Astrocyte (in vitro differentiated cells and primary cell): ENCODE data around the gene ADSS1.

Experiments used
- CTCF ChIP-seq: IDR thresholded peaks from 2 replicates; pipeline ENCODE4 v1.5.1; 2011; ENCODE audit warnings: low read depth, mild to moderate bottlenecking, inconsistent platforms, low read length, moderate library complexity; ENCODE audit not compliant: insufficient read depth
- EZH2 ChIP-seq: IDR thresholded peaks from 2 replicates; pipeline ENCODE4 v1.6.1; 2012; ENCODE audit warnings: mild to moderate bottlenecking, low read length, inconsistent platforms; ENCODE audit not compliant: insufficient read depth

- TF ChIP-seq CTCF (no peak), EZH2 (no peak)
Observed at GRCh38 chr14:104752423-104752734, 28.4 kb downstream of the ADSS1 start.
